K562 (cell line): ENCODE measurements around the gene MAB21L2. TPM values are rescaled to one million over a fixed set of nuclear protein-coding genes. Genes with fewer than 3 reads are reported as not detected.
A peak's percentile ranks its signal among the peaks of the same experiment; 100 is the strongest.

ENCODE experiments used
- ATAC-seq: fragments of 200-7000 bp; cut with Tn5 transposase; 3 replicates; pipeline ENCODE4 v1.9.1; 2020; ENCODE audit warnings: moderate library complexity
- BruUV-seq: library from RNA; stranded (reverse); fragments of 400-500 nt; replicated peaks from 2 replicates; lab custom pipeline; 2021; lab: Mats Ljungman, UMichigan
- CTCF ChIA-PET: fragments of 300-600 bp; formaldehyde crosslinking; extraction: SDS; loops from one replicate; lab custom pipeline; 2021; ENCODE audit warnings: low intra/inter-chr PET ratio; lab: Yijun Ruan, JAX
- POLR2A ChIA-PET: fragments of 300-600, 350-650 bp; sonication (Branson Sonifier 250); formaldehyde crosslinking; extraction: SDS; loops from one replicate; lab custom pipeline; 2021; ENCODE audit warnings: antibody characterized with exemption, inconsistent platforms; lab: Yijun Ruan, JAX
- DNase-seq, 4 experiments: peaks; one replicate each; pipeline versions ENCODE4 v3.0.0 to v3.0.0-alpha.2; 2011 to 2018; ENCODE audit warnings: low spot score in 3 of 4, mixed read lengths in 3 of 4; ENCODE audit errors: extremely low read depth in 1 of 4
- FAIRE-seq: peaks from 2 replicates; lab custom pipeline; 2011; peaks lifted over from hg19 to GRCh38; lab: Jason Lieb, UNC
- H2AFZ ChIP-seq: 2 replicates; pipeline ENCODE4 v1.6.0; 2011; ENCODE audit warnings: low read depth, low read length, control low read depth, inconsistent platforms
- H3K27ac ChIP-seq: fragments of 200-600 bp; 3 replicates; pipeline ENCODE4 v1.8.0; 2011; ENCODE audit warnings: low read depth, mild to moderate bottlenecking, control low read depth, inconsistent platforms, low read length, moderate library complexity, mixed read lengths; ENCODE audit errors: extremely low read depth
- H3K27me3 ChIP-seq, 2 experiments: fragments of 300-600 bp in 1 of 2; 2 replicates in 1 of 2; 3 replicates in 1 of 2; pipeline versions ENCODE4 v1.6.0 to v1.8.0; 2011; ENCODE audit warnings: inconsistent platforms in 2 of 2, low read length in 2 of 2, mild to moderate bottlenecking in 1 of 2, mixed read lengths in 1 of 2, moderate library complexity in 1 of 2; ENCODE audit not compliant: control insufficient read depth in 2 of 2, insufficient read depth in 2 of 2
- H3K36me3 ChIP-seq: fragments of 300-600 bp; 3 replicates; pipeline ENCODE4 v1.8.0; 2011; ENCODE audit warnings: mild to moderate bottlenecking, low read length, inconsistent platforms; ENCODE audit not compliant: control insufficient read depth, insufficient read depth
- H3K4me1 ChIP-seq, 2 experiments: fragments of 200-600 bp in 1 of 2; replicated peaks in 1 of 2; 2 replicates in 1 of 2; 3 replicates in 1 of 2; pipeline versions ENCODE4 v1.5.1 to v1.8.0; 2011; ENCODE audit warnings: inconsistent platforms in 2 of 2, low read length in 2 of 2, mild to moderate bottlenecking in 1 of 2, mixed read lengths in 1 of 2, moderate library complexity in 1 of 2; ENCODE audit not compliant: control insufficient read depth in 2 of 2, insufficient read depth in 2 of 2
- H3K4me2 ChIP-seq: 2 replicates; pipeline ENCODE4 v1.6.1; 2011; ENCODE audit warnings: low read length, control low read depth, inconsistent platforms, mixed read lengths; ENCODE audit not compliant: insufficient read depth
- H3K4me3 ChIP-seq: fragments of 200-600 bp; sonication (generic), shearing (Covaris generic); 2 replicates; pipeline ENCODE4 v1.5.1; 2016; ENCODE audit warnings: control low read depth, inconsistent platforms
- H3K79me2 ChIP-seq: fragments of 200-600 bp; 3 replicates; pipeline ENCODE4 v1.8.0; 2011; ENCODE audit warnings: low read length, inconsistent platforms; ENCODE audit not compliant: control insufficient read depth, insufficient read depth
- H3K9ac ChIP-seq, 2 experiments: 2 replicates each; pipeline versions ENCODE4 v1.6.0 to v1.6.1; 2011; ENCODE audit warnings: low read depth in 2 of 2, low read length in 2 of 2, control low read depth in 1 of 2, inconsistent platforms in 1 of 2, mild to moderate bottlenecking in 1 of 2, mixed read lengths in 1 of 2; ENCODE audit not compliant: insufficient read depth in 1 of 2
- H3K9me1 ChIP-seq: one replicate; pipeline ENCODE4 v1.6.0; 2011; ENCODE audit warnings: inconsistent platforms, mild to moderate bottlenecking, low read length, moderate library complexity; ENCODE audit not compliant: control insufficient read depth, insufficient read depth
- H3K9me3 ChIP-seq: replicated peaks from 2 replicates; pipeline ENCODE4 v1.5.1; 2011; ENCODE audit warnings: low read depth, low read length, inconsistent platforms; ENCODE audit not compliant: control insufficient read depth, insufficient read depth
- H4K20me1 ChIP-seq: replicated peaks from 2 replicates; pipeline ENCODE4 v1.6.1; 2011; ENCODE audit warnings: low read length, inconsistent platforms, mixed read lengths; ENCODE audit not compliant: control insufficient read depth, insufficient read depth
- C11orf30 ChIP-seq: fragments of 450-650 bp; IDR thresholded peaks from 2 replicates; pipeline ENCODE4 v1.6.1; 2016; ENCODE audit warnings: low read depth, mild to moderate bottlenecking
- TCF7 ChIP-seq: sonication (generic); IDR thresholded peaks from 2 replicates; pipeline ENCODE4 v1.6.1; 2016; ENCODE audit warnings: antibody characterized with exemption, borderline replicate concordance
- ZNF316 ChIP-seq: fragments of 450-650 bp; IDR thresholded peaks from 2 replicates; pipeline ENCODE4 v1.6.1; 2016
- ZNF561 ChIP-seq: fragments of 450-650 bp; formaldehyde crosslinking; conservative IDR thresholded peaks from 2 replicates; pipeline ENCODE4 v1.4.0; 2020; ENCODE audit warnings: mild to moderate bottlenecking, moderate library complexity
- WGBS: fragments of 100-300 bp; shearing (Covaris generic); methylation state at CpG from one replicate; pipeline ENCODE4 v1.1.6; 2016; ENCODE audit warnings: low coverage, mixed read lengths; ENCODE audit not compliant: insufficient coverage; ENCODE audit errors: missing lambda C conversion rate; 5-methylcytosine and 5-hydroxymethylcytosine counted together
- in situ Hi-C: fragments of 300-500 bp; cut with MboI; formaldehyde crosslinking; loops from 4 replicates; pipeline ENCODE4 v1.15.0; 2018; ENCODE audit warnings: inconsistent platforms, mixed read lengths
- intact Hi-C: fragments of 100-400 bp; cut with micrococcal nuclease; formaldehyde crosslinking; loops from 2 replicates; pipeline ENCODE4 v1.14.2; 2022
- polyA plus RNA-seq, 8 experiments: library from polyadenylated mRNA; depleted of rRNA in 4 of 8; stranded (reverse) in 5 of 8; unstranded in 3 of 8; fragments of >200 nt; fragmentation: Nextera tagmentation in 2 of 8; fragmentation: Illumina TruSeq in 1 of 8; extraction: Ambion mirVana in 2 of 8; extraction: Trizol in 1 of 8; gene quantifications; 2 replicates each; pipeline versions ENCODE4 v1.2.1 to v1.2.3, GENCODE V29; 2011 to 2014; ENCODE audit warnings: inconsistent platforms in 1 of 8, missing spikeins in 1 of 8
- total RNA-seq, 7 experiments: library from RNA; depleted of rRNA in 6 of 7; stranded (reverse); fragments of >200 nt in 6 of 7; fragmentation: Illumina TruSeq in 2 of 7; extraction: Trizol in 2 of 7; gene quantifications; 2 replicates each; pipeline versions ENCODE4 v1.2.1 to v1.2.3, GENCODE V29; 2011 to 2021; ENCODE audit warnings: low replicate concordance in 1 of 7
- TF ChIP-seq, protein P1 (sequence below), 2 experiments: fragments of 450-650 bp; IDR thresholded peaks; 2 replicates each; pipeline ENCODE4 v1.6.1; 2016
- TF ChIP-seq, protein P2 (sequence below): fragments of 250-450 bp; sonication (Bioruptor Pico); IDR thresholded peaks from 2 replicates; pipeline ENCODE4 v1.4.0; 2020; ENCODE audit warnings: mild to moderate bottlenecking, moderate library complexity, borderline replicate concordance
- TF ChIP-seq, protein P3 (sequence below): fragments of 250-450 bp; sonication (Bioruptor Pico); IDR thresholded peaks from 2 replicates; pipeline ENCODE4 v1.6.1; 2021; ENCODE audit warnings: mild to moderate bottlenecking

Gene MAB21L2
- total and polyA plus RNA-seq, 9 of the 15 experiments (the other 6 are each of a cell fraction or from before 2014, with no cell fraction given): not detected

DNA sequence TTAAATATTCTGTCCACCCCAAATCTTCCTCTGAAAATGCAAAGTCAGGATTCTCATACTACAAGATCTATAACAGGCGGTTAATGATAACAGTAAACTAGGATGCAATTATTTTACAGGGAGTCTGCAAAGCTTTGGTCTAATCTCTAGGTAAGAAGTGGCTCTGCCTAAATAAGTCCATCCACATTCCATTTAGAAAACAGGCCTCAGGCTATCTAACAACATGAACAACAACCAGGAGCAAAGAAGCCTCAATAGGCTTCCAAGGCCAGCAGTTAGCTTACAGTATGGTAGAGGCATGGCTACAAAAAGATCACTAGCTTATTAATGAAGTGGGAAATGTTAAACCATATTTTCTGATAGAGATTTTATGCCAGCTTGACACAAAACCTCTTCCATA, 6.4 kb downstream of the MAB21L2 start:
- Histone ChIP-seq H3K79me2 (no peaks in the 10 kb centered on the region), H3K9me1 (no peaks in the 10 kb centered on the region), H3K36me3 (peaks cover 48% of the 10 kb centered on the region; the same call in 2 of the 3 replicates), H3K9me3 (peaks cover 5% of the 10 kb centered on the region), H3K27ac (peak overlapping the region; percentile 1; the same call in 1 of the 3 replicates), H3K27me3 (no peaks in the 10 kb centered on the region), H4K20me1 (no peaks in the 10 kb centered on the region), H2AFZ (no peak overlapping the region), H3K4me3 (no peak overlapping the region), H3K4me1 (no peaks in the 10 kb centered on the region; a peak in 1 of 5 replicates), H3K4me2 (no peak overlapping the region), H3K9ac (no peak overlapping the region)
- CTCF ChIA-PET: no interaction called here
- BruUV-seq: no TSS peak
- POLR2A ChIA-PET: no interaction called here
- TF ChIP-seq, protein P1, sequence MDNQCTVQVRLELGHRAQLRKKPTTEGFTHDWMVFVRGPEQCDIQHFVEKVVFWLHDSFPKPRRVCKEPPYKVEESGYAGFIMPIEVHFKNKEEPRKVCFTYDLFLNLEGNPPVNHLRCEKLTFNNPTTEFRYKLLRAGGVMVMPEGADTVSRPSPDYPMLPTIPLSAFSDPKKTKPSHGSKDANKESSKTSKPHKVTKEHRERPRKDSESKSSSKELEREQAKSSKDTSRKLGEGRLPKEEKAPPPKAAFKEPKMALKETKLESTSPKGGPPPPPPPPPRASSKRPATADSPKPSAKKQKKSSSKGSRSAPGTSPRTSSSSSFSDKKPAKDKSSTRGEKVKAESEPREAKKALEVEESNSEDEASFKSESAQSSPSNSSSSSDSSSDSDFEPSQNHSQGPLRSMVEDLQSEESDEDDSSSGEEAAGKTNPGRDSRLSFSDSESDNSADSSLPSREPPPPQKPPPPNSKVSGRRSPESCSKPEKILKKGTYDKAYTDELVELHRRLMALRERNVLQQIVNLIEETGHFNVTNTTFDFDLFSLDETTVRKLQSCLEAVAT (IDR thresholded peaks at IDR 0.05): no peak
- TF ChIP-seq ZNF561 (CRISPR knock-in tag) (no peak), C11orf30 (peak; percentile 26), TCF7 (no peak), ZNF316 (peak; percentile 44; the same call in 1 of the 2 replicates)
- TF ChIP-seq, protein P2, sequence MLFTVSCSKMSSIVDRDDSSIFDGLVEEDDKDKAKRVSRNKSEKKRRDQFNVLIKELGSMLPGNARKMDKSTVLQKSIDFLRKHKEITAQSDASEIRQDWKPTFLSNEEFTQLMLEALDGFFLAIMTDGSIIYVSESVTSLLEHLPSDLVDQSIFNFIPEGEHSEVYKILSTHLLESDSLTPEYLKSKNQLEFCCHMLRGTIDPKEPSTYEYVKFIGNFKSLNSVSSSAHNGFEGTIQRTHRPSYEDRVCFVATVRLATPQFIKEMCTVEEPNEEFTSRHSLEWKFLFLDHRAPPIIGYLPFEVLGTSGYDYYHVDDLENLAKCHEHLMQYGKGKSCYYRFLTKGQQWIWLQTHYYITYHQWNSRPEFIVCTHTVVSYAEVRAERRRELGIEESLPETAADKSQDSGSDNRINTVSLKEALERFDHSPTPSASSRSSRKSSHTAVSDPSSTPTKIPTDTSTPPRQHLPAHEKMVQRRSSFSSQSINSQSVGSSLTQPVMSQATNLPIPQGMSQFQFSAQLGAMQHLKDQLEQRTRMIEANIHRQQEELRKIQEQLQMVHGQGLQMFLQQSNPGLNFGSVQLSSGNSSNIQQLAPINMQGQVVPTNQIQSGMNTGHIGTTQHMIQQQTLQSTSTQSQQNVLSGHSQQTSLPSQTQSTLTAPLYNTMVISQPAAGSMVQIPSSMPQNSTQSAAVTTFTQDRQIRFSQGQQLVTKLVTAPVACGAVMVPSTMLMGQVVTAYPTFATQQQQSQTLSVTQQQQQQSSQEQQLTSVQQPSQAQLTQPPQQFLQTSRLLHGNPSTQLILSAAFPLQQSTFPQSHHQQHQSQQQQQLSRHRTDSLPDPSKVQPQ: no peak
- TF ChIP-seq, protein P3, sequence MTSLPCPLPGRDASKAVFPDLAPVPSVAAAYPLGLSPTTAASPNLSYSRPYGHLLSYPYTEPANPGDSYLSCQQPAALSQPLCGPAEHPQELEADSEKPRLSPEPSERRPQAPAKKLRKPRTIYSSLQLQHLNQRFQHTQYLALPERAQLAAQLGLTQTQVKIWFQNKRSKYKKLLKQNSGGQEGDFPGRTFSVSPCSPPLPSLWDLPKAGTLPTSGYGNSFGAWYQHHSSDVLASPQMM (CRISPR knock-in tag): no peak
- ATAC-seq: no peak
- no peak for DNase-seq
- intact Hi-C loops: no loop called here
- WGBS: 76% methylated on average over 1 of the region's 1 CpG
- FAIRE-seq: no peak
- in situ Hi-C loops: no loop called here
